K562 (cell line): Measurements from ENCODE around the gene KRT35. TPM values are rescaled to one million over a fixed set of nuclear protein-coding genes. Genes with fewer than 3 reads are reported as not detected.

Experiments used
- FOXA1 ChIP-seq: fragments of 450-650 bp; IDR thresholded peaks from 2 replicates; pipeline ENCODE4 v1.6.1; 2016; ENCODE audit warnings: mild to moderate bottlenecking, borderline replicate concordance
- KLF13 ChIP-seq: fragments of 450-650 bp; IDR thresholded peaks from 2 replicates; pipeline ENCODE4 v1.6.1; 2016; ENCODE audit warnings: missing genetic modification characterization, low read depth, mild to moderate bottlenecking, missing compliant biosample characterization, moderate library complexity, borderline replicate concordance
- polyA plus RNA-seq, 8 experiments: library from polyadenylated mRNA; depleted of rRNA in 4 of 8; stranded (reverse) in 5 of 8; unstranded in 3 of 8; fragments of >200 nt; fragmentation: Nextera tagmentation in 2 of 8; fragmentation: Illumina TruSeq in 1 of 8; extraction: Ambion mirVana in 2 of 8; extraction: Trizol in 1 of 8; gene quantifications; 2 replicates each; pipeline versions ENCODE4 v1.2.1 to v1.2.3, GENCODE V29; 2011 to 2014; ENCODE audit warnings: inconsistent platforms in 1 of 8, missing spikeins in 1 of 8
- total RNA-seq, 7 experiments: library from RNA; depleted of rRNA in 6 of 7; stranded (reverse); fragments of >200 nt in 6 of 7; fragmentation: Illumina TruSeq in 2 of 7; extraction: Trizol in 2 of 7; gene quantifications; 2 replicates each; pipeline versions ENCODE4 v1.2.1 to v1.2.3, GENCODE V29; 2011 to 2021; ENCODE audit warnings: low replicate concordance in 1 of 7
- TF ChIP-seq, protein P1 (sequence below): fragments of 450-650 bp; IDR thresholded peaks from 2 replicates; pipeline ENCODE4 v1.7.1; 2018; ENCODE audit warnings: mild to moderate bottlenecking, low read depth; ENCODE audit not compliant: partially characterized antibody

Gene KRT35
- total and polyA plus RNA-seq, 9 of the 15 experiments (the other 6 are each of a cell fraction or from before 2014, with no cell fraction given) = not detected

DNA sequence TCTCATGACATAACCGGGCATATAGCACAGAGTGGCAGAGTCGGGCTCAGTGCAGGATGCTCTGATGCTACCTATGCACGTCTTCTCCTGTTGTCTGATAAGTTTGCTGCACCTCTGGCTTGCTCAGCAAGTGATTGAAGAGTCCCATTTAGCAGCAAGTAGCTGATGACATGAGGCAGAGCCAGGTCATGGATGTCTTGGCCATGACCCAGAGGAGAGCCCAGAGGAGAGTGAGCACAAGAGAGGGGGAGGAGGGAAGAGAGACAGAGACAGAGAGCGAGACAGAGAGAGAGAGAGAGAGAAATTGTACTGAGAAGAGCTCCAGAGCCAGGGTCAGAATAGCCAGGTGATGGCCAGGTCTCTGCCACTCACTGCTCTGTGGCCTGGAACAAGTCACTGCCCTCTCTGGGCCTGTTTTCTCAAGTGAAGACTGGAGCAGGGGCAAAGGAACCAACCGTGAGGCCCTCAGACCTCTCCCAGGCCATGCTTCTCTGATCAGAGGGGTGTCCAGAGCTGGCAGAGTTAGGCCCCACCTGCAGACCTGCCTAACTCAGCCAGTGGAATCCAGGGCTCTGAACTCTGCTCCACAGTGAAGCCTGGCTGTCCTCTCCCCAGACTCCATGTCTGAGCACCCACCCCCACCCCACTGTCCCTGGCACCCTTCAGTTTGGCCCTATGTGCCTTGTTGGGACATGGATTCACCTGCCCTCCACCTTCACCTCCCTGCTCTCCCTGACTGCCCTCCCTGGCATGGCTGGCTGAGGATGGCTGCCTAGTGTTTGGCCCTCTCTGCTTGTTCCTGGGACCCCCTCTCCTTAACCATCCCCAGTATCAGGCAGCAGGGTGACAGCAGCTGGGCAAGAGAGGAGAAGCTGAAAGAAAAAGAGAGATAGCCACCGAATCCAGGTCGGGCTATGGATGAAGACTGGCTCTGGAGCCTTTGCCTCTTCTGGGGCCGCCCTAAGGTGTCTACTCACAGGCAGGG, 4.3 kb upstream of the KRT35 start (continued):
- TF ChIP-seq, protein P1, sequence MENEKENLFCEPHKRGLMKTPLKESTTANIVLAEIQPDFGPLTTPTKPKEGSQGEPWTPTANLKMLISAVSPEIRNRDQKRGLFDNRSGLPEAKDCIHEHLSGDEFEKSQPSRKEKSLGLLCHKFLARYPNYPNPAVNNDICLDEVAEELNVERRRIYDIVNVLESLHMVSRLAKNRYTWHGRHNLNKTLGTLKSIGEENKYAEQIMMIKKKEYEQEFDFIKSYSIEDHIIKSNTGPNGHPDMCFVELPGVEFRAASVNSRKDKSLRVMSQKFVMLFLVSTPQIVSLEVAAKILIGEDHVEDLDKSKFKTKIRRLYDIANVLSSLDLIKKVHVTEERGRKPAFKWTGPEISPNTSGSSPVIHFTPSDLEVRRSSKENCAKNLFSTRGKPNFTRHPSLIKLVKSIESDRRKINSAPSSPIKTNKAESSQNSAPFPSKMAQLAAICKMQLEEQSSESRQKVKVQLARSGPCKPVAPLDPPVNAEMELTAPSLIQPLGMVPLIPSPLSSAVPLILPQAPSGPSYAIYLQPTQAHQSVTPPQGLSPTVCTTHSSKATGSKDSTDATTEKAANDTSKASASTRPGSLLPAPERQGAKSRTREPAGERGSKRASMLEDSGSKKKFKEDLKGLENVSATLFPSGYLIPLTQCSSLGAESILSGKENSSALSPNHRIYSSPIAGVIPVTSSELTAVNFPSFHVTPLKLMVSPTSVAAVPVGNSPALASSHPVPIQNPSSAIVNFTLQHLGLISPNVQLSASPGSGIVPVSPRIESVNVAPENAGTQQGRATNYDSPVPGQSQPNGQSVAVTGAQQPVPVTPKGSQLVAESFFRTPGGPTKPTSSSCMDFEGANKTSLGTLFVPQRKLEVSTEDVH = no peak
- TF ChIP-seq FOXA1 (no peak), KLF13 (tag) (no peak)
- TF ChIP-seq, all 486 proteins: peak for 0
